ENCODE results near the gene MB21D2.

GRCh38 chr3:192750201-192750600 is 167.5 kb downstream of the MB21D2 start:
- TF ChIP-seq ZNF561 (tag by site-specific recombination; IDR thresholded peaks at IDR 0.05; ENCODE audit: borderline replicate concordance) (no peak), GLI2 (tag by site-specific recombination; IDR thresholded peaks at IDR 0.05; ENCODE audit: borderline replicate concordance, low read depth) (no peak), CTCF (tag by site-specific recombination; IDR thresholded peaks at IDR 0.05) (no peak), REST (tag by site-specific recombination; IDR thresholded peaks at IDR 0.05) (no peak), ZNF366 (tag by site-specific recombination; conservative IDR thresholded peaks at IDR 0.05) (no peak), ZNF121 (tag by site-specific recombination; IDR thresholded peaks at IDR 0.05) (no peak), ZNF76 (tag by site-specific recombination; IDR thresholded peaks at IDR 0.05; ENCODE audit: borderline replicate concordance, low read depth) (no peak), ZNF292 (tag by site-specific recombination; IDR thresholded peaks at IDR 0.05; ENCODE audit: borderline replicate concordance, low read depth) (no peak), ZNF404 (tag by site-specific recombination; IDR thresholded peaks at IDR 0.05) (no peak)

Data from HEK293 (cell line).